SU-DHL-6 (cell line): ENCODE measurements around the gene CTNNA2.

ENCODE experiments used
- H2AFZ ChIP-seq: fragments of 200-600 bp; sonication (generic); 2 replicates; pipeline ENCODE4 v1.6.1; 2014; ENCODE audit warnings: low read depth, mild to moderate bottlenecking, moderate library complexity, mixed read lengths, antibody characterized with exemption, low read length; ENCODE audit not compliant: severe bottlenecking
- H3F3A ChIP-seq: fragments of 200-600 bp; shearing (Covaris generic); 2 replicates; pipeline ENCODE4 v1.6.0; 2016; ENCODE audit warnings: antibody characterized with exemption, mild to moderate bottlenecking; ENCODE audit not compliant: insufficient read depth
- H3K27ac ChIP-seq: fragments of 200-600 bp; sonication (generic); 2 replicates; pipeline ENCODE4 v1.5.1; 2016; ENCODE audit warnings: low read depth, mild to moderate bottlenecking, low read length, moderate library complexity, mixed read lengths
- H3K27me3 ChIP-seq: fragments of 200-600 bp; sonication (generic), shearing (Covaris generic); 2 replicates; pipeline ENCODE4 v1.6.0; 2014; ENCODE audit warnings: mild to moderate bottlenecking, low read length
- H3K36me3 ChIP-seq: fragments of 200-600 bp; sonication (generic); 2 replicates; pipeline ENCODE4 v1.6.1; 2014; ENCODE audit warnings: mild to moderate bottlenecking, low read length, mixed read lengths
- H3K4me2 ChIP-seq: fragments of 300-600, 200-600 bp; shearing (Covaris generic), sonication (generic); 2 replicates; pipeline ENCODE4 v1.6.0; 2014; ENCODE audit warnings: low read length, low read depth, mild to moderate bottlenecking; ENCODE audit not compliant: poor library complexity, severe bottlenecking
- H3K4me3 ChIP-seq: fragments of 200-600 bp; sonication (generic); 2 replicates; pipeline ENCODE4 v1.5.1; 2014; ENCODE audit warnings: antibody characterized with exemption, low read length, mild to moderate bottlenecking, mixed read lengths; ENCODE audit not compliant: insufficient read depth, poor library complexity, severe bottlenecking
- H3K79me2 ChIP-seq: fragments of 200-600 bp; sonication (generic); 2 replicates; pipeline ENCODE4 v1.6.1; 2014; ENCODE audit warnings: mild to moderate bottlenecking, low read length, moderate library complexity; ENCODE audit not compliant: insufficient read depth
- H3K9ac ChIP-seq: fragments of 200-600 bp; sonication (generic); 2 replicates; pipeline ENCODE4 v1.7.0; 2014; ENCODE audit warnings: mild to moderate bottlenecking, low read length
- H3K9me2 ChIP-seq: fragments of 200-600 bp; sonication (generic); replicated peaks from 2 replicates; pipeline ENCODE4 v1.6.1; 2014; ENCODE audit warnings: low read length; ENCODE audit not compliant: insufficient read depth
- H3K9me3 ChIP-seq: fragments of 200-600 bp; sonication (generic); 2 replicates; pipeline ENCODE4 v1.6.1; 2014; ENCODE audit warnings: low read length, mixed read lengths; ENCODE audit not compliant: insufficient read depth
- H4K20me1 ChIP-seq: fragments of 200-600 bp; sonication (generic); 2 replicates; pipeline ENCODE4 v1.6.1; 2014; ENCODE audit warnings: low read depth, mild to moderate bottlenecking, antibody characterized with exemption, low read length, moderate library complexity, mixed read lengths
- EZH2phosphoT487 ChIP-seq: fragments of 200-600 bp; sonication (generic), shearing (Covaris generic); conservative IDR thresholded peaks from 2 replicates; pipeline ENCODE4 v1.6.1; 2018; ENCODE audit warnings: mild to moderate bottlenecking, antibody characterized with exemption, low read length, moderate library complexity, mixed read lengths
- TF ChIP-seq, protein P1 (sequence below): fragments of 200-600 bp; sonication (generic); IDR thresholded peaks from one replicate; pipeline ENCODE4 v1.5.1; 2017; ENCODE audit warnings: antibody characterized with exemption, mild to moderate bottlenecking, low read length, moderate library complexity; ENCODE audit not compliant: insufficient read depth, poor library complexity, severe bottlenecking

The CTNNA2 gene

DNA sequence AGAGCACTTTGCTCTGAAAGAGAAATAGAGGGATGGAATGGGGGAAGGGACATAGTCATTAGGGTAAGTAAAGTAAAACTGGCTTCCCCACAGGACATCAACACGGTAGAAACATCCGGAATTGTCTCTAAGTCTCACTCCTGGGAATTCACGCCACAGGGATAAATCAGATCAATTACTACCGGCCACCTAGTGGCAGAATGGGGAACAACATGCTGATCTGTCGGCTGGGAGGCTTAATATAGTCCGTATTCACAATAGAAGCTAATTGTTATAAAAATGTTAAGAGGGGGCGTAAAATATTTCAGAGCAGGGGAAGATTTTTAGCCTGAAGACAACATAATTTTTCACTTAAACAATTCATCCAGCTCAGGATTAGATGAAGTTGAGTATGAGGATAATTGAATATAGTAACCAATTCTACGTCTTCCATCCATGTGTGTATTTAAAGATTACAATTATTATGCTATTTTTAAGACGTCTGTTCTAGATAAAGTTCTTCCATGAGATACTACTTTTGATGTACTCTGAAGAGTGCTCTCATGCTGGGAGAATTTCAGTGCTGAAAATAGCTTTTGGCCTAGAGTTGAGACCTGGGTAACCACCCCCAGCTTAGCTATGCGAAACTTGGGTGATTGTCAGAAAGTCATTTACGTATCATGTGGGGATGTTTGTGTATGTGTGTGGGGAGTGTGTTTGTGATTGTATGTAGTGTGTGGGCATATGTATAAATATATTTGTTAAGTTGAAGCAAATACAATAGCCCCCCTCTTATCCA is 726.0 kb downstream of the CTNNA2 start:
- H3K9ac ChIP-seq: no peak overlapping the region
- H3F3A ChIP-seq: no peaks in the 10 kb centered on the region
- H3K27me3 ChIP-seq: no peaks in the 10 kb centered on the region
- no peaks in the 10 kb centered on the region for H4K20me1 ChIP-seq
- H3K4me2 ChIP-seq: no peak overlapping the region
- TF ChIP-seq, protein P1, sequence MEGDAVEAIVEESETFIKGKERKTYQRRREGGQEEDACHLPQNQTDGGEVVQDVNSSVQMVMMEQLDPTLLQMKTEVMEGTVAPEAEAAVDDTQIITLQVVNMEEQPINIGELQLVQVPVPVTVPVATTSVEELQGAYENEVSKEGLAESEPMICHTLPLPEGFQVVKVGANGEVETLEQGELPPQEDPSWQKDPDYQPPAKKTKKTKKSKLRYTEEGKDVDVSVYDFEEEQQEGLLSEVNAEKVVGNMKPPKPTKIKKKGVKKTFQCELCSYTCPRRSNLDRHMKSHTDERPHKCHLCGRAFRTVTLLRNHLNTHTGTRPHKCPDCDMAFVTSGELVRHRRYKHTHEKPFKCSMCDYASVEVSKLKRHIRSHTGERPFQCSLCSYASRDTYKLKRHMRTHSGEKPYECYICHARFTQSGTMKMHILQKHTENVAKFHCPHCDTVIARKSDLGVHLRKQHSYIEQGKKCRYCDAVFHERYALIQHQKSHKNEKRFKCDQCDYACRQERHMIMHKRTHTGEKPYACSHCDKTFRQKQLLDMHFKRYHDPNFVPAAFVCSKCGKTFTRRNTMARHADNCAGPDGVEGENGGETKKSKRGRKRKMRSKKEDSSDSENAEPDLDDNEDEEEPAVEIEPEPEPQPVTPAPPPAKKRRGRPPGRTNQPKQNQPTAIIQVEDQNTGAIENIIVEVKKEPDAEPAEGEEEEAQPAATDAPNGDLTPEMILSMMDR: peak; percentile 57
- TF ChIP-seq EZH2phosphoT487: no peak
- no peaks in the 10 kb centered on the region for H3K9me2 ChIP-seq
- no peaks in the 10 kb centered on the region for H3K9me3 ChIP-seq
- no peaks in the 10 kb centered on the region for H3K36me3 ChIP-seq
- H2AFZ ChIP-seq: no peak overlapping the region
- no peak overlapping the region for H3K27ac ChIP-seq
- H3K79me2 ChIP-seq: no peaks in the 10 kb centered on the region
- no peak overlapping the region for H3K4me3 ChIP-seq

DNA sequence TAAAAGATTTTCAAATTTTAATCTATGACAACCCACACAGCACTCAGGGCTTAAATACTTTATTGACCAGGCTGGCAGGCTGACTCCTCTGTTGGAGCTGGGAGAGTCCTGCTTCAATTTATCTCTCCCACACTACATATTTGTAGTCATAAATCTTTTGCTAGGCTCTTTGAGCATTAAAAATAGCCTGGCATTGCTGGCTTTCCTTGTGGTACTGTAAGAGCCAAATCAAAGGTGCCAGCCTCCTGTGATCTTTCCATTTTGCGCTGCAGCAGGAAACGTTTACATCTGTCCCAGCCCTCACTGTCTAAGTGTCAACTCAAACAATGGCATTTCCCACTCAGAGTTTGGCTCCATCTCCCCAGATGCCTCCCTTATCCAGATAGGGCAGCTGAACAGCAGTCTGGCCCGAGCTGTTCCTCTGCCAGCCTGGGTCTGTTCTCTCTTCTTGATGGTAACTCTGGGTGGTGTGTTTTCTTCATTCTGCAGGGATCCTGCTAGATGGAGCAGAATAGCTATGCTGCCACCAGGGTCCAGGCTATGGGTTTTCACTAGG is 729.6 kb downstream of the CTNNA2 start:
- H3F3A ChIP-seq: no peaks in the 10 kb centered on the region
- H3K27ac ChIP-seq: no peak overlapping the region
- no peaks in the 10 kb centered on the region for H3K9me3 ChIP-seq
- H3K4me3 ChIP-seq: no peak overlapping the region
- no peaks in the 10 kb centered on the region for H4K20me1 ChIP-seq
- H3K36me3 ChIP-seq: no peaks in the 10 kb centered on the region
- no peak for TF ChIP-seq EZH2phosphoT487
- TF ChIP-seq, protein P1: no peak
- H3K9ac ChIP-seq: no peak overlapping the region
- no peak overlapping the region for H3K4me2 ChIP-seq
- no peaks in the 10 kb centered on the region for H3K9me2 ChIP-seq
- H2AFZ ChIP-seq: no peak overlapping the region
- no peaks in the 10 kb centered on the region for H3K79me2 ChIP-seq
- no peaks in the 10 kb centered on the region for H3K27me3 ChIP-seq

DNA sequence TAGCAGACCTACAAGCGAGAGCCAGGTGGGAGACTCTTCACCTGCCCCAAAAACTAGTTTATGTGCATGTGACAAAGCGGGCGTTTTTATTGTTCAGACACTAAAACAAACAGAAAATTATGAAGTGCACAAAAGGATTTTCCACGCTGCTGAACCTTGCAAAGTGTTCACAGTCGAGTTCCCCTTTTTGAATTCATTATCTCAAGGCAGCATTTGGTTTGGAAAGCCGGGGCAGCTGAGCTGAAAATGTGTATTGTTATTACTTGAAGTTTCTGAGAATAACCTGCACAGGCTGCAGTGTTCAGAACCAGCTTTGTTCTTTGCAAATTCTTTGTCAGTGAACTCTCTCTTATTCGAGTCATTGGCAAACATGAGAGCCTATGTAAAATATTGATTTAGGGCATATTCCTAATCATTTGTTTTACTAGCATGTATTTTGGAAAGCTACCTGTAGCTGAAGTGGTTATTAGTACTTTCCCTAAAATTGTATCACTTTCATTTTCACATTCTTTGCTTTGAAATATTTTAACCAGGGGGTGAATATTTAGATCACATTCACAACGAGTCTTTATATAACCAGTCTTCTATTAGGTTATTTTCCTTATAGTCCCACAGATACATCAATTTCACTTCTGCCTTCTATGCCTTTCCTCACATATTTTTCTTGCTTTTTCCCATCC is 732.2 kb downstream of the CTNNA2 start:
- Histone ChIP-seq H3F3A (no peaks in the 10 kb centered on the region), H3K79me2 (no peaks in the 10 kb centered on the region), H4K20me1 (no peaks in the 10 kb centered on the region), H3K9me2 (no peaks in the 10 kb centered on the region), H3K27ac (no peak overlapping the region), H3K9ac (no peak overlapping the region), H3K27me3 (no peaks in the 10 kb centered on the region), H2AFZ (no peak overlapping the region), H3K4me3 (no peak overlapping the region), H3K4me2 (no peak overlapping the region), H3K9me3 (no peaks in the 10 kb centered on the region), H3K36me3 (no peaks in the 10 kb centered on the region)
- no peak for TF ChIP-seq EZH2phosphoT487
- TF ChIP-seq, protein P1: no peak
